SH-SY5Y (cell line): Measurements from ENCODE around the gene SIGLEC10.

ENCODE experiments used
- GATA2 ChIP-seq: IDR thresholded peaks from 2 replicates; pipeline ENCODE4 v1.6.1; 2011; ENCODE audit warnings: mild to moderate bottlenecking, low read depth, low read length
- GATA3 ChIP-seq: IDR thresholded peaks from 2 replicates; pipeline ENCODE4 v1.6.1; 2011; ENCODE audit warnings: low read depth, mild to moderate bottlenecking, low read length, moderate library complexity

DNA sequence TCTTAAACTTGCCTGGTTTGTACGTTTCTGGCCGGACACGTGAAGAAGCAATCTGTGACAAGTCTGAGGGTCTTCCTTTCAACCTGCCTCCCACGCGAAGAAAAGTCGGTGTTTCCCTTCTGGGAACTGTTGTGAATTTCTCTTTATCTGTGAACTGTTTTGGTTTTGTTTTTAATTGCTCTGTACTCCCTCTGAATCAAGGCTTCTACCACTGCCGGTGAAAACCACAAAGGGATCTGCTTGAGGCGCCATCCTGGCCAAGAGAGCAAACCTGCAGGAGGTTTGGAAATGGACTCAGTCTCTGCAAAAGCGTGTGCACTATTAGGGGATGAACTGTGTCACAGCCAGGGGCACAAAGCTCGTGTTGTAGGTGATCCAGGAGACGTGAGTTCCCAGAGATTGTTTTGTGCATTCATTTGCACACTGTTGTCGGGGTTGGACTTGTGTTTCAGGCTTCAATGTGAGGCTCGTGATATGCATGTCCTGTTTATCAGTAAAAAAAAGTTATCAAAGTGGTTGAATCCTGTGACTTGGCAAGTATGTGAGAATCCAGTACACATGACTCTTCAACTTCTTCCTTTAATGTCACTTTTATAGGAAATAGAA is 31.1 kb upstream of the SIGLEC10 start:
- no peak for TF ChIP-seq GATA3
- no peak for TF ChIP-seq GATA2
